Endodermal cell (in vitro differentiated cells): ENCODE measurements around the gene FGFBP1. TPM values are rescaled to one million over a fixed set of nuclear protein-coding genes. Genes with fewer than 3 reads are reported as not detected.

Experiments used
- DNase-seq: peaks from one replicate; pipeline ENCODE4 v3.0.0-alpha.2; 2017
- H3K27ac ChIP-seq: 2 replicates; pipeline ENCODE4 v1.5.1; 2013; ENCODE audit warnings: mild to moderate bottlenecking, low read depth, low read length, moderate library complexity
- H3K27me3 ChIP-seq: 2 replicates; pipeline ENCODE4 v1.6.1; 2013; ENCODE audit warnings: mild to moderate bottlenecking, low read length, moderate library complexity; ENCODE audit not compliant: insufficient read depth, control insufficient read depth, poor library complexity, severe bottlenecking
- H3K36me3 ChIP-seq: 2 replicates; pipeline ENCODE4 v1.7.0; 2013; ENCODE audit warnings: mild to moderate bottlenecking, low read length, moderate library complexity; ENCODE audit not compliant: control insufficient read depth, insufficient read depth
- H3K4me1 ChIP-seq: one replicate; pipeline ENCODE4 v1.7.0; 2013; ENCODE audit warnings: low read length; ENCODE audit not compliant: control insufficient read depth, insufficient read depth
- H3K4me3 ChIP-seq: 2 replicates; pipeline ENCODE4 v1.5.1; 2013; ENCODE audit warnings: mild to moderate bottlenecking, low read length, moderate library complexity
- H3K9ac ChIP-seq: 2 replicates; pipeline ENCODE4 v1.6.1; 2013; ENCODE audit warnings: mild to moderate bottlenecking, low read length, moderate library complexity; ENCODE audit not compliant: poor library complexity, severe bottlenecking; ENCODE audit errors: extremely low read depth
- H3K9me3 ChIP-seq: 2 replicates; pipeline ENCODE4 v1.6.1; 2013; ENCODE audit warnings: mild to moderate bottlenecking, low read length, moderate library complexity; ENCODE audit not compliant: control insufficient read depth
- H3K27ac Mint-ChIP-seq: 2 replicates; pipeline ENCODE4 v1.8.0; 2020; ENCODE audit warnings: mixed read lengths
- H3K27me3 Mint-ChIP-seq: 2 replicates; pipeline ENCODE4 v1.8.0; 2021; ENCODE audit warnings: mild to moderate bottlenecking, mixed read lengths; ENCODE audit not compliant: insufficient read depth
- H3K36me3 Mint-ChIP-seq: 2 replicates; pipeline ENCODE4 v1.8.0; 2020; ENCODE audit warnings: low read depth, mixed read lengths
- H3K4me1 Mint-ChIP-seq: 2 replicates; pipeline ENCODE4 v1.8.0; 2020; ENCODE audit warnings: mixed read lengths
- H3K4me3 Mint-ChIP-seq: 2 replicates; pipeline ENCODE4 v1.8.0; 2020; ENCODE audit warnings: mild to moderate bottlenecking, moderate library complexity, mixed read lengths
- H3K9me3 Mint-ChIP-seq: 2 replicates; pipeline ENCODE4 v1.8.0; 2020; ENCODE audit warnings: mild to moderate bottlenecking, mixed read lengths
- CTCF ChIP-seq: fragments of 200-600 bp; sonication (generic); conservative IDR thresholded peaks from 2 replicates; pipeline ENCODE4 v1.5.0; 2021; ENCODE audit warnings: antibody characterized with exemption, mild to moderate bottlenecking
- WGBS, 2 experiments: methylation state at CpG; one replicate each; pipeline versions ENCODE4 v1.1.5 to v1.1.7; 2013; ENCODE audit warnings: missing lambda C conversion rate in 2 of 2, mixed read lengths in 1 of 2; ENCODE audit not compliant: insufficient coverage in 1 of 2, insufficient read length in 1 of 2; 5-methylcytosine and 5-hydroxymethylcytosine counted together
- total RNA-seq, 2 donors: library from RNA; stranded (reverse); fragmentation: NEBNext Ultra II Directional in 1 of 2; extraction: Animal tissue kit (Norgen Biotek cat#: 25700) in 1 of 2; gene quantifications; 2 replicates in 1 of 2; 3 replicates in 1 of 2; pipeline ENCODE4 v1.2.1, GENCODE V29; 2021

Gene FGFBP1
- total RNA-seq, 2 donors from 2014 or later, result not detected

GRCh38 chr4:15913631-15913970, 24.9 kb downstream of the FGFBP1 start:
- no peak overlapping the region for H3K27ac Mint-ChIP-seq
- no peak overlapping the region for H3K27ac ChIP-seq

GRCh38 chr4:15912961-15913630, 25.4 kb downstream of the FGFBP1 start:
- Histone ChIP-seq H3K9me3 (peaks cover 5% of the 10 kb centered on the region), H3K9ac (no peak overlapping the region), H3K27me3 (no peaks in the 10 kb centered on the region), H3K36me3 (no peaks in the 10 kb centered on the region), H3K4me1 (no peaks in the 10 kb centered on the region), H3K27ac (no peak overlapping the region), H3K4me3 (no peak overlapping the region)
- peaks cover 7% of the 10 kb centered on the region for H3K4me1 Mint-ChIP-seq
- 90% methylated on average over 7 to 8 of the region's 8 CpGs for WGBS, 2 experiments
- TF ChIP-seq CTCF, result no peak
- H3K27ac Mint-ChIP-seq, result no peak overlapping the region
- H3K27me3 Mint-ChIP-seq, result peaks cover 3% of the 10 kb centered on the region
- H3K36me3 Mint-ChIP-seq, result no peaks in the 10 kb centered on the region
- no peak for DNase-seq
- H3K9me3 Mint-ChIP-seq, result peaks cover 15% of the 10 kb centered on the region
- H3K4me3 Mint-ChIP-seq, result no peak overlapping the region

More at GRCh38 chr4:15913631-15913970, 24.9 kb downstream of the FGFBP1 start:
- Mint-ChIP-seq H3K27me3 (no peaks in the 10 kb centered on the region), H3K36me3 (no peaks in the 10 kb centered on the region), H3K4me3 (no peak overlapping the region), H3K9me3 (peaks cover 15% of the 10 kb centered on the region), H3K4me1 (peaks cover 7% of the 10 kb centered on the region)
- peaks cover 5% of the 10 kb centered on the region for H3K9me3 ChIP-seq
- no peaks in the 10 kb centered on the region for H3K27me3 ChIP-seq
- no peaks in the 10 kb centered on the region for H3K36me3 ChIP-seq
- H3K4me3 ChIP-seq, result no peak overlapping the region
- no peak for DNase-seq
- no peak for TF ChIP-seq CTCF
- 82 to 97% methylated on average over 1 to 2 of the region's 2 CpGs for WGBS, 2 experiments
- no peaks in the 10 kb centered on the region for H3K4me1 ChIP-seq
- no peak overlapping the region for H3K9ac ChIP-seq

- Mint-ChIP-seq H3K4me3 (no peak overlapping the region), H3K27me3 (peaks cover 3% of the 10 kb centered on the region), H3K4me1 (peaks cover 7% of the 10 kb centered on the region), H3K36me3 (no peaks in the 10 kb centered on the region), H3K27ac (no peak overlapping the region), H3K9me3 (peaks cover 15% of the 10 kb centered on the region)
- Histone ChIP-seq H3K4me1 (no peaks in the 10 kb centered on the region), H3K27ac (no peak overlapping the region), H3K36me3 (no peaks in the 10 kb centered on the region), H3K9ac (no peak overlapping the region), H3K9me3 (peaks cover 5% of the 10 kb centered on the region), H3K27me3 (no peaks in the 10 kb centered on the region), H3K4me3 (no peak overlapping the region)
- no peak for DNase-seq
- 63 to 73% methylated on average over 4 to 6 of the region's 7 CpGs for WGBS, 2 experiments
- no peak for TF ChIP-seq CTCF
Observed at GRCh38 chr4:15912236-15912635, 26.3 kb downstream of the FGFBP1 start.
